GM18868 (cell line): ENCODE data around the gene GNPNAT1.
"Not testable (repeated sequence)": the region's sequence is repeated elsewhere in the genome, so short reads cannot be mapped to it uniquely, and the experiment has no call there.

ENCODE experiments used
- ATAC-seq: cut with Tn5 transposase; IDR thresholded peaks from one replicate; pipeline ENCODE4 v1.9.1; 2021; ENCODE audit warnings: mild to moderate bottlenecking, moderate library complexity; ENCODE audit not compliant: unreplicated experiment

GNPNAT1 gene

DNA sequence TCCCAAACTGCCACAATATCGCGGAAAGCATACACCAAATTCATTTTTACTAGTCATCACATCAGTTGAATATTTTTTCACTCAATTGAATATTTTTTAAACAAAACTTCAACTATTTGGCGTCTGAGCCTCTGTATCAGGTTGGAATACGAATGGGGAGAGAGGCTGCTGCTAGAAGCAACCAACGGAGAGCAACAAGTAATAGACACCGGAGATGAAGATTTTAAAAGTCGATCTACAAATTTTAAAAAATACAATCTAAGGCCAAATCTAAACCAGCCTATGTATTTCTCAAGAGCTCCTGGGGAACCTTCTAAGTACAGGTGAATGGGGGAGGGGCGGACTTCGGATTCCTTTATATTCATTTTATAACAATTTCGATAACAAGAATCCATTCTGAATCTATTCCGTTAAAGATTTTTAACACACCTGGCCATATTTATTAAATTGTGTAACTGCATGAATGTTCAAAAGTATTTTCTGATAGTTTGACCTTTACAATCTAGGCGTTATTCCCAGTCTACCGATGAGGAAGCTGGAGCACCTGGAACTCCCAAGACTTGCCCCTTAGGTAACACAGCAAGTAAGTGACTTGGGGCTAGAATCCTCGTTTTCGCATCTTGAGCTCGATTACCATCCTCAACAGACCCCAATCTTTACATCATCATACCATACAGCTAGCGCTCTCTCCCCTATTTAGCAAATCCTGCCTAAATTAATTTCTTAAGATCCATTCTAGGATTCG is 1.2 kb downstream of the GNPNAT1 start:
- no peak for ATAC-seq

DNA sequence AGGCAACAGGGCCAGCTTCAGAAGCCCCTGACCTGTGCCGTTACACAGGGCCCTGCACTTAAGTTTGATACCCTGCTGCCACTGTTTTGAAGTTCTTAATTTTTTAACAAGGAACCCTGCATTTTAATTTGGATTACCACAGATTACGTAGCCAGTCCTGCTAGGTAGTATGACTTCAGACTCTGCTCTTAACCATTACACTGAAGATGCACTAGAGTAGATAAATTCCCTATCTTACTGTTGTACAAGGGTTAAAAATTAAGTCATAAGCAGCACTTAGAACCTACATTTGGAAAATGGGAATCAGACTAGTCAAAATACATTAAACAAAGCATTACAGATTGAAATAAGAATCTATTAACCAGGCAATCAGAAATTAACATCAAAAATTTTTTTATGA is 2.3 kb downstream of the GNPNAT1 start:
- ATAC-seq, result no peak

DNA sequence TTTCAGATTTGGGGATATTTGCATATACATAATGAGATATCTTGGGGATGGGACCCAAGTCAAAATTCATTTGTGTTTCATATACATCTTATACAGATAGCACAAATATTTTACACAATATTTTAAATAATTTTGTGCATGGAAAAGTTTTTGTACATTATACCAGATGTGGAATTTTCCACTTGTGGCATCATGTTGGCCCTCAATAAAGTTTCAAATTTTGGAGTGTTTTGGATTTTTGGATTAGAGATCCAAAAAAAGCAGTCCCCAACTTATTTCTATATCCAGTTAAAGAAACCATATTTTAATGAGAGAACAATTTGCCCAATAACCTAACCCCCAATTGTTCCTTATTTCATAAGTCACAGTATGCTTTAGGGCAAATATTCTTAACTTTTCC is 4.5 kb downstream of the GNPNAT1 start:
- ATAC-seq, result no peak

DNA sequence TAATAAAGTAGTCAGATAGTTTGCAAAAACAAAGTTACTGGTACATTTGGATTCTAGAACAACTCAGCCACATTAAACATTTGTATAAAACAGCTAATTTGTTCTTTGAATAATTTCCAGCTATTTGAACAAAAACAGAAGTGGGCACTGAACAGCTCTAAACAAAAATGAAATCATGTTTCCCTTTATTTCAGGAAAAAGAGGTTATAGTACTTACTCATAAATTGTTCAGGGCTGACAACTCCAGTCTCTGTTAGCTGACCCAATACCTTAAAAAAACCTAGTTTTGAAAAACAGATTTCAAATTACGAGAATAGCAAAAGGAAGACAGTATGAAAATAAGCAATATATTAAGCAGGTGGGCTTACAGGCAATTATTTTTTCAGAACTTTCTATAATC is 8.2 kb downstream of the GNPNAT1 start:
- ATAC-seq, result no peak

DNA sequence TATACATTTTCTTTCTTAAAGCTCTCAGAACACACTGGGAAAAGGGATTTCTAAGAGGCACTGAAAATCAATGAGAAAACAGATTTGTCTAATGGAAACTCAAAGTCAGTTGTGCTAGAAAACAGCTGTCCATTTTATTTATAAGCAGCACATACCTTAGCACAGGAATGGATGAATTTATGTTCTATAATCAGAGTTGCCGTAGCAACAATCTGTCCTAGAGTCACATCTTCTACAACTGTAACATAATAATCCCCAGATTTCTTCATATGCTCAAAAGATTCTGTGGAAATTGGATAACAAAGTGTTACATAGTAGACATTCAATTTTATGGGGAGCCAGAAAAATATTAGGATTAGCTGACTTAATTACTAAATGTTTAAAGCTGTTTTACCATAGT is 9.8 kb downstream of the GNPNAT1 start:
- ATAC-seq, result no peak

DNA sequence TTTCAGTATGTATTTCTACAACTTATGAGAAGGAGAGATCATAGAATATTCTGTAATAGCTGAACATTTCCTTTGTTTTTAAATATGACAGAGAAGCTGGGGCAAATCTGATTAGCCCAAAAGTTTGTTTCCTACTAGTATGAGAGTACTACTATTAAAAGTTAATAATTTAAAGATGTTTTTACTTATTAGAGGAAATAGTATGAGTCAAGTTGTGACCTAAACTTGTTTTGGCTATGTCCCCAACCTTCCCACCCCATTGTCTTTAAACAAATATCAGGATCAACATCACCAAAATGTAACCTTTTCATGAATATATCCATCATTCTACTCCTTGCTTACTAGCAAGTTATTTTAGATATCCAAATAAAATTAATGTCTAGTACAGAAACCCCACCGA is 10.5 kb downstream of the GNPNAT1 start:
- no peak for ATAC-seq

DNA sequence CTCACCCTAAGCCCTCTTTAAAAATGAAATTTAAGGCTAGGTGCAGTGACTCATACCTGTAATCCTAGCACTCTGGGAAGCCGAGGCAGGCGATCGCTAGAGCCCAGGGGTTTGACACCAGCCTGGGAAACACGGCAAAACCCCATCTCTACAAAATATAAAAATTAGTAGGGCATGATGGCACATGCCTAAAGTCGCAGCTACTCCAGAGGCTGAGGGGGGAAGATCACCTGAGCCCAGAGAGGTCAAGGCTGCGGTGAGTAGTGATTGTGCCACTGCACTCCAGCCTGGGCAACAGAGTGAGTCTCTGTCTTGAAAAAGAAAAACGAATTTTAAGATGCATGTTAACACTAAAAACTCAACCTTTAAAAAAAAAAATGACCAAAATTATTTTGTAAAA is 12.7 kb downstream of the GNPNAT1 start:
- ATAC-seq, result no peak

DNA sequence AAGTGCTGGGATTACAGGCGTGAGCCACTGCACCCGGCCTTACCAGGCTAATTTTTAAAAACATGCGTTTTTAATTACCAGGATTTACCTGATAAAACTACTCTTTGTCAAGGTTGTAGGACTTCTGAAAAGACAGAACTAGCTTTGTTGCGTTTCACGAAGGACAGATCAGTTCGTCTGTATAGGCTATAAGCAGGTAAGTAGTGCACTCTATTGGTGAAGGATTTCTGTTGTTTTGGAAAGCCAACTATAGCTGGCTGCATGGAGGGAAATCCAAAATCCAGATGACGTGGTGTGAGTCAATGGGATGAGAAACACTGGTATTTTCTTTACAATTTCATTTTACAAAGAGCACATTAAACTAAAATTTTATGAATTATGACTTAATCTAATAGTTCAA is 14.6 kb downstream of the GNPNAT1 start:
- no peak for ATAC-seq

DNA sequence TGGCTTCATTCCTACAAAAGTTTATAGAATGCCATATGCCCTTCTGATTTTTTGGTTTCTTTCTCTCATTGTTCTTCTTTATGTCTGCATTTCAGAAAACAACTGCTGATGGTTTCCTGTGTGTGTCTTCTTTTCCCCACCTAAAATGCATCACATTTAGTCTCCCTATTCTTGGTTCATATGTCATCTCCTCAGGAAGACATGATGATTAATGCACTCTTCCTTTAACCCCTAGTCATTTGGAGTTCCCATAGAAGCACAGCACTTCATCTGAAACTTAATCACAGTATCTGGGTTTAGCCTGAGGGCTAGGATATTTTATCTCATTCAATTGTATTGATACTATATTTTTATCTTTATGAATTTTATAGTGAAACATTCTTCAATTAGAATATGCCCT is 21.5 kb downstream of the GNPNAT1 start:
- ATAC-seq, result no peak

DNA sequence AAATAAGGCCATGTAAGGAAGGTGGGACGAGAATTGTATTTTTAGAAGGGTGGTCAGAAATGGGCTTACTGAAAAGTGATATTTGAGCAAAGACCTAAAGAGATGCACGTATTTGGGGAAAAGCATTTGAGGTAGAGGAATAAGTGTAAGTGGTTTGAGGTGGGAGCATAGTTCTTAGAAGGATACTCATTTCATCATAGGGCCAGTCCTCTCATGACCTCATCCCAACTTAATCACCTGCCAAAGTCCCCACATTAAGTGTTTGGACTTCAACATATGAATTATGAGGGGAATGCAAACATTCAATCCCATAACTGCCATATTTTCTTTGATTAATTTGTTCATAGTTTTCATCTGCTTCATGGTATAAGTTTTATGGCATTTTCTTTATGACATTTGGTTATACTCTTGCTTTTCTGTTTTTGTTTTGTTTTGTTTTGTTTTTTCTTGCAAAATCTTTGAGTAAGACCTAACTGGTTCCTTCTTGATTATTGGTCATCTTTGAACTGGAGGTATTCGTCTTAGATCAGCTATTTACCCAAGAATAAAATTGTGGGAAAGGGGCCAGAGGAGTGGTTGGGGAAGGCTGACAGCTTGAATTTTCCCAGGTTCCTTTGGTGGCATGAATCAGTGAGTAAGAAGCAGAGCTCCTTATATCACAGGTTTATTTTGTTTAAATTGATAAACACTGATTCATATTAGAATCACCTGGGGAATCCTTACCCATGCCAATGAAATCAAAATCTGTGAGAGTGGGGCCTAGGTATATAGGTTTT is 24.2 kb downstream of the GNPNAT1 start:
- no peak for ATAC-seq

DNA sequence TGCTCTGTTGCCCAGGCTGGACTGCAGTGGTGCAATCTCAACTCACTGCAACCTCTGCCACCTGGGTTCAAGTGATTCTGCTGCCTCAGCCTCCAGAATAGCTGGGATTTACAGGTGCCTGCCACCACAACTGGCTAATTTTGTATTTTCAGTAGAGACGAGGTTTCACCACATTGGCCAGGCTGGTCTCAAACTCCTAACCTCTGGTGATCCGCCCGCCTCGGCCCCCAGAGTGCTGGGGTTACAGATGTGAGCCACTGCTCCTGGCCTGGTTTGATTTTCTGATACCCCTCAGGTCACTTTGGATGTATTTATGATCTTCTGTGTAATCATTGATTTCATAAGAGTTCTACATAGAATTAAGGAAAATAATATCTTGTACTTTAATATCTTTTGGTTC is 28.5 kb downstream of the GNPNAT1 start:
- ATAC-seq, result not testable (repeated sequence)

DNA sequence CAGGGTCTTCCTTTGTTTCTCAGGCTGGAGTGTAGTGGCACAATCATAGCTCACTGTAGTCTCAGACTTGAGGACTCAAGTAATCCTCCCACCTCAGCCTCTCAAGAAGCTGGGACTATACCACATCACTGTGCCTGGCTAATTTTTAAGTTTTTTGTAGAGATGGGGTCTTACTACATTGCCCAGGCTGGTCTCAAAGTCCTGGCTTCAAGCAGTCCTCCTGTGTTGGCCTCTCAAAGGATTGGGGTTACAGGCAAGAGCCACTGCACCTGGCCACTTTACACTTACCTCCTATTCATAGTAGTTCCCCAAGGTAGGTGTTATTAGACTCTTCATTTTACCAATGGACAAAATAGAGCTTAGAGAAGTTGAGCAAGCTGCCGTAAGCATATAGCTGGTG is 32.3 kb downstream of the GNPNAT1 start:
- no peak for ATAC-seq

DNA sequence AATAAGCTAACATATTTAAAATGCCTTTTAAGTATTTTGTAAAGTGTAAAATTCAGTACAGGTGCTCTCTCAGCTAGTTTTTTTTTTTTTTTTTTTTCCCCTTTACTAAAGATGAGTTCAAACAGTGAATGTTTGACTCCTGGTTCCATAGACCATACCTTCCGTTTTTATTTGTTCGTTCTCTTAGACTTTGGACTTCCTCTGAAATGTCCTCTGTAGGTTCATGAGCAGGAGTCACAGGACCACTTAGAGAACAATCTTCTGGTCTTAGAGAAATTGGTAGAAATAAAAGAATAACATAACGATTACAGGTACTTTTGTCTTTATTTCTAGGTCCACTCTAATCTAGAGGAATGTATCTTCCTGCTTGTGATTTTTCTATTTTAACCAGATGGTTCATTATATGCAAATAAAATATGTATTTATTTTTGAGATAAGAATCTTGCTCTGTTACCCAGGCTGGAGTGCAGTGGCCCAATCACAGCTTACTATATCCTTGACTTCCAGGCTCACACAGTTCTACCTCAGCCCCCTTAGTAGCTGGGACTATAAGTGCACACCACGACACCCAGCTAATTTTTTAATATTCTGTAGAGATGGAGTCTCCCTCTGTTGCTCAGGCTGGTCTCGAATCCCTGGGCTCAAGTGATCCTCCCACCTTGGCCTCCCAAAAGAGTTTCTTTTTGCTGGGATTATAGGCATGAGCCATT is 35.6 kb downstream of the GNPNAT1 start:
- no peak for ATAC-seq

DNA sequence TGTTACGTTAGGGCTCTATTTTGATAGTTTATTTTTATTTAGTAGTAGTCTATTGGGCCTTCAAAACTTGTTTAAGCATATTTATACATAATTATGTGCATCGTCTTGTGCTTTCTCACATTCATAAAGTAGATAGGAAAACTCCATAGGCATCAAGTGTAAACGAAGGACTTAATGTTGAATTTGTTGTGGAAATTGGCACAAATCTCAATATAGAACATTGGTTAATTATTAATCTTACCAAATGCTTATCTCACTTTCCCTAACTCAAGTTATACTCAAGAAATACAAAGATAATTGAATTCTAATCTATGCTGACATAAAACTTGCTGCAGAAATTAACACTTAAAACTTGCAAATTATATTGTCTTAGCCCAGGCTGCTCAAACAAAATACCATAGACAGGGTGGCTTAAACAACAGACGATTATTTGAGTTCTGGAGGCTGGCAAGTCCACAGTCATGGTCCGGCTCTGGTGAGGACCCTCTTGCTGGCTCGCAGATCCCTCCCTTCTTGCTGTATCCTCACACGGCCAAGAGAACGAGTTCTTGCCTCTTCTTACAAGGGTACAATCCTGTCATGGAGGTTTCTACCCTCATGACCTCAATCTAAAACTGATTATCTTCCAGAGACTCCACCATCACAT is 42.6 kb downstream of the GNPNAT1 start:
- no peak for ATAC-seq

DNA sequence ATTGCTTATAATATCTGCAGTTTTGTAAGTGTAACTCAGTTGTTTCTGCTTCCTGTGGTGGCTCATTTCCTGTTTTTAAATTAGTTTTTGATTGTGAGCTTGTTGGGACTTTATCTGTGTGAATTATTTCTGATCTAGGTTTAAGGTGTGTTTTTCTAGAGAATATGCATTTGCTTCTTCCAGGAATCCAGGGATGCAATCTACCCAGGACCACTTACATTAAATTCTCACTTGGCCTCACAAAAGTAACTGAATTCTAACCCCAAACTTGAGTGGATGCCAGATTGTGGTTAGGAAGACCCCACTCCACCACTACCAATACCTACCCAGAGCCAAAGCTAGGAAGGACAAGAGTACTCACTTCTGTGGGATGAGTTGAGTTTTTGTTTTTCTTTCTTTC is 49.5 kb downstream of the GNPNAT1 start:
- ATAC-seq, result peak; percentile 39

DNA sequence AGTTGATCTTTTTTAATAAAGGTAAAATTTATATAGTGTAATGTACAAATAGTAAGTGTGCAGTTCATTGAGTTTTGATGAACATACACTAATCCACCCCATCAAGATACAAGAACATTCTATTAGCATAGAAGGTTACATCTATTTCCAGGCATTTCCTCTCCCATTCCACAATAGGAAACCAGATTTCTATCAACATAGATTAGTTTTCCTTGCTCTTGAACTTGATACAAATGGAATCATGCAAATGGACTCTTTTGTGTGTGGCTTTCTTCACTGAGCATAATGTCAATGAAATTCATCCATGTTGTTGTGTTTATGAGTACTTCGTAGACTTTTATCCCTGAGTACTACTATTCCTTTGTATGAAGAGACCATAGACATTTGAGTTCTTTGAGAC is 50.7 kb downstream of the GNPNAT1 start:
- ATAC-seq, result no peak

DNA sequence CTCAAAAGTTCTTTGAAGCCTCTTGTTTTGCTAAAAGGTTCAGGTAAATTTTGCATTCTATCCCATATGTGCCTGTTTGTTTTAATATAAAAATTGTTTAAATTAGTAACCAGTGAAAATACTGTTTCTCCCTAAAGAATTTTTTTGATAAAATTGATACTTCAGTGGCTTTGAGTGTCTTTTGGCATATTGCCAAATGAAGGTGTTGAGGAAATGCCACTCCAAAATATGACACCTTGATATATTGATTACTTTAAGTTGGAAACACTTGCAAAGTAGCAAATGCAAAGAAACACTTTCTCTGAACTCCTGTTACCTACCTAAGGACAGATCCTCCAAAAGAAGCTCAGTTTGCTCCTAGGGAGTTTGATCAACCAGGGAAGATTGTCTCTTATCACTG is 53.0 kb downstream of the GNPNAT1 start:
- ATAC-seq, result no peak

DNA sequence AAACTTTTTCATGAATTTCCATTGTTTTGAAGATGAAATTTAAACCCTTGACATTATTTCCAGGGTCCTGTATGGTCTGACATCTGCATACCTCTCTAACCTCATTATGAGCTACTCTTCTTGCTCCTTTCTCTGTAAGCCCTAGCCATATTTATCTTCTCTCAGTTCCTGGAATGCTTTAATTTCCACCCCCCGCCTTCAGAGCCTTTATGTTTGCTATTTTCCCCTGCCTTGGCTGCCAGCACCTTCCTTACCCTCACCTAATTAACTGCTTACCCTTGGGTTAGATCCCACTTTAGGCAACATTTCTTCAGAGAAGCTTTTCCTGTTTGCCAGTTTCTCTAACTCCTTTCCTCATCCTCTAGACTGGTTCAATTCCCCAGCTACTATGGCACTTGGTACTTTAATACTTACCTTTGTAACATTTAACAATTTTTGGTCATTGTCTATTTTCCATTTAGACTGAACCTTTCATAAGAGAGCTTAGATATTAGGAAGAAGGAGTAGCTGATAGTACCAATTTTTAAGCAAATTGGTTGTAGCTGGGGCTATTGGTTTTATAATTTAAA is 55.4 kb downstream of the GNPNAT1 start:
- no peak for ATAC-seq

DNA sequence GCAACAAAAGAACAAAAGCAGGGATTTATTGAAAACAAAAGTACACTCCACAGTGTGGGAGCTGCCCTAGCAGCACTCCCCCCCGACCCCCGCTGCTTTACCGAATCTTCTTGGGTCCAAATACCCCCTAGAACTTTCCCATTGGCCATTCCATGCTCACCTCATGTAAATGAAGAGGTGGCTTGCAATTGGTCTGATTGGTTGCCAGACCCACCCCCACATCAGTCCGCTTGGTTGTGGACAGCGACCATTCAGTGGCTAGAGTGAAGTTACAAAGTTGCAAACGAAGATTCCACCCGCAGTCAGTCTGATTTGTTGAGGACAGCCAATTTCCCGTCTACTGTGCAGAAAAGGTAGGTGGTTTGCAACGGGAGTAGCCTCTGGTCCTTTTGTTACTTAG is 57.6 kb downstream of the GNPNAT1 start:
- no peak for ATAC-seq

DNA sequence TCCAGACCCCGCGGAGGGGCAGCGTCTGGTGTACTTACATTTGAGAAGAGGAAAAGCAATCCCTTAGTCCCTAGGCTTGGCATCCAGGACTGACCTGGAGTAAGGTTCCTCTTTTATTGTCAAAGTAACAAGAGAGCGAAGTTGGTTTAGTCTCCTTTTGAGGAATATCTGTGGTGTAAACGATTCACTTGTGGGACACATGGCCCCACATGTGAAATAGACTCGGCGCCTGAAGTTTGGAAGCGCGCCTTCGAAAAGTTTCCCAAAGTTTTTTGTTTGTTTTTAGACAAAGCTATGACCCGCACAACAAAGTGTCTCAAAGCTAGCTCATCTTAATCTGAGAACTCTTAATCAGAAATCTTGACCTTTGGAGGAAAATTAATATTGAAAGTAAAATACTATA is 60.7 kb downstream of the GNPNAT1 start:
- ATAC-seq, result no peak
